GM23248 (cell line): ENCODE measurements around the gene ATP8A2.

Experiments
- EZH2 ChIP-seq: fragments of 200-600 bp; sonication (generic); IDR thresholded peaks from 2 replicates; pipeline ENCODE4 v1.6.1; 2018; ENCODE audit warnings: antibody characterized with exemption, mild to moderate bottlenecking; ENCODE audit not compliant: insufficient read depth, poor library complexity, severe bottlenecking
- EZH2phosphoT487 ChIP-seq: fragments of 200-600 bp; sonication (generic); IDR thresholded peaks from 2 replicates; pipeline ENCODE4 v1.6.1; 2018; ENCODE audit warnings: antibody characterized with exemption, moderate library complexity, mild to moderate bottlenecking, low read depth; ENCODE audit not compliant: insufficient read depth

DNA sequence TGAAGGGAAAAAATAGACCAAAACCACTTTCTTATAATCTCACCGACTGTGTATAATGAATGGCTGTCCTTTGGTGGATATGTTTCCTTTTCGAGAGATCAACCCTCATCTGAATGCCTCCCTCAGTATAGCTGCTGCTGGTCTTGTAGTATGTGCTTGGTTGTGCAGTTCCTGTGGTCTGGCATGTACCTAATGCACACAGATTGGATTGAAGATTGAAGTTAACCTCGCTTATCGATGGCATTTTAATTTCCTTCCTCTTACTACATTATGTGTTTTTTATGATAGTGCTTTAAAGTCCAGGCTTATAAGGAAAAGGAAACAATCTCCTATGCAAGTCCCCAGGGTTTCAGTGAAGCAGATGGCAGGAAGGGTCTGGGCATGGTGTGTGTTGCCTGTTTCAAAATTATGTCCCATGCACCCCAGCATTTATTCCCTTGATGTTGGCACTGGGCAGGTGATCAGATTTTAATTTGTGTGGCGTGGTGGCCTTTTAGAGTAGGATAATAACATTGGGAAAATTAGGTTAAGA lies 346.0 kb downstream of the ATP8A2 start:
- TF ChIP-seq EZH2phosphoT487 = no peak
- TF ChIP-seq EZH2 = no peak
